ENCODE results near the gene NAT8L. TPM values are rescaled to one million over a fixed set of nuclear protein-coding genes. Genes with fewer than 3 reads are reported as not detected.

Gene NAT8L
- total and polyA plus RNA-seq, 2 of the 13 experiments (the other 11 are each of a cell fraction or from before 2014, with no cell fraction given), result 2.2 to 3.3 TPM

- FAIRE-seq (no peak), ATAC-seq (no peak), DNase-seq (ENCODE audit: low spot score) (no peak)
- intact Hi-C loops (cut with micrococcal nuclease; ENCODE audit: unreplicated experiment) (no loop called here), in situ Hi-C loops (cut with HindIII; ENCODE audit: extremely low pct_ligation_motif_present, low pct_unique_long_range_greater_than_20kb) (no loop called here)
- H3K27ac ChIP-seq (ENCODE audit: extremely low read length, insufficient read depth, low read length), result no peak overlapping the region
- H3K4me3 ChIP-seq (replicated peaks in 1 of 3; ENCODE audit: insufficient read depth in 1 of 3, low read depth in 2 of 3, low read length in 3 of 3), result no peak overlapping the region
- no peak overlapping the region for H3K9ac ChIP-seq (ENCODE audit: insufficient read depth, low read depth, low read length)
- no TSS peak for BruUV-seq (replicated peaks)
- ChIA-PET POLR2A (no interaction called here), CTCF (ENCODE audit: low intra/inter-chr PET ratio, low total read pairs) (no interaction called here)
- H3K9me3 ChIP-seq (ENCODE audit: low read length), result peaks cover 23% of the 10 kb centered on the region
- H3K4me1 ChIP-seq (ENCODE audit: insufficient read depth, low read length), result no peaks in the 10 kb centered on the region
- H3K79me2 ChIP-seq (ENCODE audit: insufficient read depth, low read length), result no peaks in the 10 kb centered on the region
- WGBS (ENCODE audit: low lambda C conversion rate), result 25% methylated on average over 8 of the region's 9 CpGs
- H3K4me2 ChIP-seq (ENCODE audit: low read depth, low read length), result no peak overlapping the region
- H3K36me3 ChIP-seq (replicated peaks in 1 of 2; ENCODE audit: control insufficient read depth in 1 of 2, insufficient read depth in 2 of 2, low read length in 2 of 2), result no peaks in the 10 kb centered on the region
- no peaks in the 10 kb centered on the region for H4K20me1 ChIP-seq (ENCODE audit: insufficient read depth, low read length)
- H2AFZ ChIP-seq (ENCODE audit: low read length), result no peak overlapping the region
- peaks cover 0 to 19% of the 10 kb centered on the region in 2 experiments; a peak in 1 of 5 replicates for H3K27me3 ChIP-seq (ENCODE audit: control insufficient read depth in 1 of 2, insufficient read depth in 2 of 2, low read length in 2 of 2)
- TF ChIP-seq SRF (IDR thresholded peaks at IDR 0.05; ENCODE audit: low read depth, low read length), result no peak
- TF ChIP-seq SP140L (CRISPR knock-in tag; IDR thresholded peaks at IDR 0.05; ENCODE audit: borderline replicate concordance), result no peak
- TF ChIP-seq JARID2 (CRISPR knock-in tag; IDR thresholded peaks at IDR 0.05; ENCODE audit: insufficient replicate concordance), result no peak
- TF ChIP-seq MEIS2 (CRISPR knock-in tag; IDR thresholded peaks at IDR 0.05), result no peak
- no peak for TF ChIP-seq ZNF724P (CRISPR knock-in tag; IDR thresholded peaks at IDR 0.05; ENCODE audit: borderline replicate concordance)
- TF ChIP-seq MED8 (CRISPR knock-in tag; IDR thresholded peaks at IDR 0.05; ENCODE audit: insufficient replicate concordance), result no peak
- TF ChIP-seq ZNF672 (CRISPR knock-in tag; IDR thresholded peaks at IDR 0.05), result no peak
- TF ChIP-seq ZNF879 (CRISPR knock-in tag; IDR thresholded peaks at IDR 0.05), result no peak
- TF ChIP-seq ZNF740 (CRISPR knock-in tag; IDR thresholded peaks at IDR 0.05), result no peak
- TF ChIP-seq ZNF282 (IDR thresholded peaks at IDR 0.05; ENCODE audit: partially characterized antibody), result no peak
- no peak for TF ChIP-seq SRSF9 (IDR thresholded peaks at IDR 0.05; ENCODE audit: borderline replicate concordance, insufficient read depth, low read depth, low read length, poor library complexity, severe bottlenecking)
- no peak for TF ChIP-seq ZSCAN25 (CRISPR knock-in tag; IDR thresholded peaks at IDR 0.05)
- TF ChIP-seq HDAC1 (CRISPR knock-in tag; IDR thresholded peaks at IDR 0.05), result no peak
- TF ChIP-seq TBX3 (IDR thresholded peaks at IDR 0.05; ENCODE audit: borderline replicate concordance), result no peak
- no peak for TF ChIP-seq ZNF777 (CRISPR knock-in tag; IDR thresholded peaks at IDR 0.05)
- no peak for TF ChIP-seq NR2C2 (CRISPR knock-in tag; IDR thresholded peaks at IDR 0.05; ENCODE audit: borderline replicate concordance)
- TF ChIP-seq DDIT3 (CRISPR knock-in tag; IDR thresholded peaks at IDR 0.05), result no peak
- TF ChIP-seq IRF9 (CRISPR knock-in tag; IDR thresholded peaks at IDR 0.05; ENCODE audit: borderline replicate concordance), result no peak
- TF ChIP-seq TIGD3 (CRISPR knock-in tag; IDR thresholded peaks at IDR 0.05; ENCODE audit: borderline replicate concordance), result no peak
Observed at GRCh38 chr4:2104556-2105345, 45.6 kb downstream of the NAT8L start.
